ENCODE data around the gene ZNF8.
"Not testable (repeated sequence)": the region's sequence is repeated elsewhere in the genome, so short reads cannot be mapped to it uniquely, and the experiment has no call there.

Gene ZNF8

GRCh38 chr19:58278541-58279041 lies at the start of gene ZNF8:
TSS of gene ZNF8 (plus strand) at chr19:58278955. CDS start at chr19:58279082, 127 bp downstream.
- DNase-seq: peak; percentile 98

GRCh38 chr19:58229255-58229639 lies 49.5 kb upstream of the ZNF8 start:
- DNase-seq: peak; percentile 46

DNA sequence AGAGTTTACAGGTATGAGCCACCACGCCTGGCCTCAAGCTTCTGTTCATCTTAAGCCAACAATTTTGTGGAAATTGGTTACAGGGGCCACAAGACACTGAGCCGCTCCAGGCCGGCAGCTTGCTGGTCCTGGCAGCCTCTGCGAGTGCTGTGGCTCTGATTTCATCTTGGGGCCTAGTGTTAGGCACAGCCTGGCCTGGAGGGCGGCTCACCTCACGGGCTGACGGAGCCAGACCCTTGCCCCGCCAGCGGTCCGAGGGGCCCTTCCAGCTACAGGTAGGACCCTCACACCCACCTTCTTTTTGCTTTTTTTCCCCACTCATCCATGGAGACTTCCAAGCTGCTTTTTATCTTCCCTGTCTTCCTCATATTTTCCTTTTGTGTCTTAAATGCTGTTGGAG lies 41.4 kb upstream of the ZNF8 start:
- no peak for DNase-seq

GRCh38 chr19:58243351-58243750 lies 35.4 kb upstream of the ZNF8 start:
- DNase-seq: no peak

GRCh38 chr19:58248886-58249285 lies 29.9 kb upstream of the ZNF8 start:
- no peak for DNase-seq

DNA sequence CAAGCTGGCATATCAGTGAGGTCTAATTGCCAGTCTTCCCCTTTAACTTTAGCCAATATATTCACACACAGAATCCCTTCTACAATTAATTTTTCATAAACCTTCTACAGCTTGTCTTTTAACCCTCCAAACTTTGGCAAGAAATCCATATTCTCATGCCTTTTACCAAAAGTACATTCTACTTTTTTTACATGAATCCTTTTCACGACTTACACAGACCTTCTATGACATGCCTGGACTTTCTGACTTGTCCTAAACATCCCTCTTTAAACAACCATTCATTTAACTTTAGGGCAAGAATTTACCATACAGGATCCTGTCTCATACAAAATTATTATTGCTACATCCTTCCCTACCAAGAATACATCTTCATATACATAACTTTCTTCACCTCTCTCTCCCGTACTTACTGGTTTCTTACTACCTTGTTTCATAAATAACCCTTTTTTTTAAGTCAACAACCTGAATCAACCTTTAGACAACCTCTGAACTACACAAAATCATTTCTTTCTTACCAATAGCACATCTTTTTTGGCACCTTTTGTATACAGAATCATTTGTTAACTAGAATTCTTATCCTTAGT lies 26.6 kb upstream of the ZNF8 start:
- DNase-seq: no peak

DNA sequence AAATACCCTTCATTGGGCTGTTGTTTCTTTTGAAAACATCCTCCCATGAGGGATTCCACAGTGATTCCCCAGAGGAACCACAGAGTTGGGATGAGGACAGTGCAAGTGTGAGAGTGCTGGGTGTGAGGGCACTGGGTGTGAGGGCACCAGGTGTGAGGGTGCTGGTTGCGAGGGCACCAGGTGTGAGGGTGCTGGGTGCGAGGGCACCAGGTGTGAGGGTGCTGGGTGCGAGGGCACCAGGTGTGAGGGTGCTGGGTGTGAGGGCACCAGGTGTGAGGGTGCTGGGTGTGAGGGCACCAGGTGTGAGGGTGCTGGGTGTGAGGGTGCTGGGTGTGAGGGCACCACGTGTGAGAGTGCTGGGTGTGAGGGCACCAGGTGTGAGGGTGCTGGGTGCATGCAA lies 20.5 kb upstream of the ZNF8 start:
- not testable (repeated sequence) for DNase-seq

DNA sequence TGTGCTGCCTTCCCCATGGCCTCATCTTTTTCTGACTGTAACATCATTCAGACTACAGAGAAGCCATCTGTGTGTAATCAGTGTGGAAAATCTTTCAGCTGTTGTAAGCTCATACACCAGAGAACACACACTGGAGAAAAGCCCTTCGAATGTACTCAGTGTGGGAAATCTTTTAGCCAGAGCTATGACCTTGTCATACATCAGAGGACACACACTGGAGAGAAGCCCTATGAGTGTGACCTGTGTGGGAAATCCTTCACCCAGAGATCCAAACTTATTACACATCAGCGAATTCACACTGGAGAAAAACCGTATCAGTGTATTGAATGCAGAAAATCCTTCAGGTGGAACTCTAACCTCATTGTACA lies 17.2 kb upstream of the ZNF8 start:
- no peak for DNase-seq

- DNase-seq: no peak
Measured at GRCh38 chr19:58261968-58262921, 16.5 kb upstream of the ZNF8 start.

DNA sequence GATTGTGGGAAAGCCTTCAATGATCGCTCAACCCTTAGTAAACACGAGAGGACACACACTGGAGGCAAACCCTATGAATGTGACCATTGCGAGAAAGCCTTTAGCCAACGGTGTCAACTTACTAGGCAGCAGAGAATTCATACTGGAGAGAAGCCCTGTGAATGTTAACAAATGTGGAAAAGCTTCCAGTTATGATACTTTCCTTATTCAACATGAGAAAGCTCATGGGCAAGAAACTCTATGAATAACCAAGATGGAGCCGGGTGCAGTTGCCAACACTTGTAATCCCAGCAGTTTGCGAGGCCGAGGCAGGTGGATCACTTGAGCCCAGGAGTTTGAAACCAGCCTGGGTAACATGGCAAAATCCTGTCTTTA lies 15.8 kb upstream of the ZNF8 start:
- no peak for DNase-seq

- no peak for DNase-seq
Measured at GRCh38 chr19:58265100-58265499, 13.7 kb upstream of the ZNF8 start.

GRCh38 chr19:58268344-58268743 lies 10.4 kb upstream of the ZNF8 start:
- no peak for DNase-seq

GRCh38 chr19:58274771-58275201 lies 4.0 kb upstream of the ZNF8 start:
- DNase-seq: no peak

GRCh38 chr19:58275564-58275963 lies 3.2 kb upstream of the ZNF8 start:
- DNase-seq: no peak

DNA sequence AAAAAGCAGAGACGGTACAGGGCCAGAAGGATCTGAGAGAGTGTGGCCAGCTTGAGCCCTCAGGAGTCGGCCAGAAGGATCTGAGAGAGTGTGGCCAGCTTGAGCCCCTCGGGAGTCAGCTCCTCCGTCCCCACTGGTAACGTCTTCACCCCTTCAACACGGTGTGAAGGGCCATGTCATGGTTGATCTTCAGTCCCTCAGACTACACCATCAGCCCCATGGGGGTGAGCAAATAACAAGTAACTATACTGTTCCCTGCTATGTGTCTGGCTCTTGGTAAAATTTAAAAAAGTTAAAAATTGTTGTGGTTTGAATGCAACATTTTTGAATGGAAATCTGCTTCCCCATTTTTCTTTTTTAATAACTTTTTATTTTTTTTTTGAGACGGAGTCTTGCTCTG lies 1.6 kb upstream of the ZNF8 start:
- no peak for DNase-seq

DNA sequence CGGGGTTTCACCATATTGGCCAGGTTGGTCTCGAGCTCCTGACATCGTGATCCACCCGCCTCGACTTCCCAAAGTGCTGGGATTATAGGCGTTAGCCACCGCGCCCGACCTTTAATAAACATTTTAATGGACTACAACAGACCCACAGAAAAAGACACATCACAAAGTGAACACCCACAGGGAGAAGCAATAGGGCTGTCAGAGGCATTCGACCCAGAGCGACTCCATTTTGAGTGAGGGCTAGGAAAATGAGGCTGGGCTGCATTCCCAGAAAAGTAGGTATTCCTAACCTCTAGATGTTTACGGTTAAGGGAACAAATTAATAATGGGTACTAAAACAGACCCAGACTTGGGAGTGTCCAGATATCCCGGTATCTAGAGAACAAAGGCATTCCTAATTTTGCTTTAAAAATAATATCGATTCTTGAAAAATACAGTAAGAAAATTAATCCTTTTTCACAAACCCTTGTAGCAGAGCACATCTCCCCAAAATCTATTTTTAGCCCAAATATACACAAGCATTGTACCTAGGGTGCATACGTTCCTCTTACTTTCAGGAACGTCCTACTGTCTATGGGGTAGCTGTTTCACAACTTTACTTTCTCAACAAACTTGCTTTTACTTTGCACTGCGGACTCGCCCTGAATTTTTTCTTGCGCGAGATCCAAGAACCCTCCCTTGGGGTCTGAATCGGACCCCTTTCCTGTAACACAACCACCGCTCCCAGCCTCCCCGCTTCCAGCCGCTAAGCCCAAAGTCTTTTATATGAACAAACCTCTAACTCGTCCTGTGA lies 811 bp upstream of the ZNF8 start:
- DNase-seq: no peak

DNA sequence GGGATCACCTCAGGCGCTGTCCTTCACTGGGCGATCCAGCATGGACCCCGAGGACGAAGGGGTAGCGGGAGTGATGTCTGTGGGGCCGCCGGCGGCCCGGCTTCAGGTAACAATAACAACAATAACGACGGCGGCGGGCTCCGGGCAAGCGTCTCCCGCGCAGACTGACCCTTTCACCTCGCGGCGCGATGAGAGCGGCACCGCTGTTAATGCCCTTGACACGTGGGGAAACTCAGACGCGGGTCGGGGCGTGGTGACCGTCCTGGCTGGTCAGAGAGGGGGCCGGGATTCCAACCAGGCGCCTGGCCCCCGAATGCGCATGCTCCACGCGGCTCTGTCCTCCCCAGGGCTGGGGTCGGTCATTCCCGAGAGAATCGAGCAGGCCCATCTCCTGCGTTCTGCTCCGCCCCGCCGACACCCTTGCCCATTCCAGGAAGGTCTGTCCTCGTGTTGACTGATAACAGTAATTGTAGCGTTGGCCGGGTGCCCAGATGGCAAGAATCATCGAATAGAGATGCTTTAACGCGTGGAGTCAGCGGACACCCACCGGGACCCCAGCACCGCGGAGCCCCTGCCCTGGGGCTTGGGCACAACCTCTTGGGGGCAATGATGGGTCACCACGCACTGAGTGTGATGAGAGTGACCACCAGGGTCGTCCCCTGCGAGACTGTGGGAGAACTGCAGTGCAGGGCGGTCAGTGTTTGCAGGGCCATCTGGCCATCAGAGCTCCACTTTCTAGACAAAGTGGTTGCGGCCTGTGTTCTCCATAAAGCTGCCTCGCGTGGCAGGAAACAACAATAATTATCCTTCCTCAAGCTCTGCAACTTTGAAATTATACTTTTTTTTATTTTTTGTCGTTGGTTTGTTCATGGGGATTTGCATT lies 528 bp downstream of the ZNF8 start:
- DNase-seq: peak; percentile 66

GRCh38 chr19:58279925-58280316 lies 1.2 kb downstream of the ZNF8 start:
- no peak for DNase-seq

- DNase-seq: no peak
Measured at GRCh38 chr19:58284199-58284598, 5.4 kb downstream of the ZNF8 start.

DNA sequence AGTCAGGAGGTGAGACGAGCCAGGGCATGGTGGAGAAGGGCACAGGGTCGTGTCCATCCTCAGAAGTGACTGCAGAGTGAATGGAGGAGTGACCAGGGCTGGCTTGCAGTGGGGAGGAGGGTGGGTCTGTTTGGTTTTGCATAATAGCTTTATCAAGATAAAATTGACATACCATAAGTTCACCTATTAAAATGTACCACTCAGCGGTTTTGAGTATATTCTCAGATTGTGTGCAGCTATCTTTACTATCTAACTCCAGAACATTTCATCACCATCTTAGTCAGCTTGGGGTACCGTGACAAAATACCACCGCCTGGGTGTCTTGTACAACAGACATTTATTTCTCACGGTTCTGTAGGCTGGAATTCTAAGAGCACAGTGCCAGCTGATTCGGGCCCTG lies 13.2 kb downstream of the ZNF8 start:
- no peak for DNase-seq

DNA sequence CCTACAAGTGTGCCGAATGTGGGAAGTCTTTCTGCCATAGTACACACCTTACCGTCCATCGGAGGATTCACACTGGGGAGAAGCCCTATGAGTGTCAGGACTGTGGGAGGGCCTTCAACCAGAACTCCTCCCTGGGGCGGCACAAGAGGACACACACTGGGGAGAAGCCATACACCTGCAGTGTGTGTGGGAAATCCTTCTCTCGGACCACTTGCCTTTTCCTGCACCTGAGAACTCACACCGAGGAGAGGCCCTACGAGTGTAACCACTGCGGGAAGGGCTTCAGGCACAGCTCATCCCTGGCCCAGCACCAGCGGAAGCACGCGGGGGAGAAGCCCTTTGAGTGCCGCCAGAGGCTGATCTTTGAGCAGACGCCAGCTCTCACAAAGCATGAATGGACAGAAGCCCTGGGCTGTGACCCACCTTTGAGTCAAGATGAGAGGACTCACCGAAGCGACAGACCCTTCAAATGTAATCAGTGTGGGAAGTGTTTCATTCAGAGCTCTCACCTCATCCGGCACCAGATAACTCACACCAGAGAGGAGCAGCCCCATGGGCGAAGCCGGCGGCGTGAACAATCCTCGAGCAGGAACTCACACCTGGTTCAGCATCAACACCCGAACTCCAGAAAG lies 16.1 kb downstream of the ZNF8 start:
- no peak for DNase-seq

- DNase-seq: no peak
Measured at GRCh38 chr19:58296104-58296503, 17.3 kb downstream of the ZNF8 start.
